Measurements from ENCODE around the gene GRAMD1B.

DNA sequence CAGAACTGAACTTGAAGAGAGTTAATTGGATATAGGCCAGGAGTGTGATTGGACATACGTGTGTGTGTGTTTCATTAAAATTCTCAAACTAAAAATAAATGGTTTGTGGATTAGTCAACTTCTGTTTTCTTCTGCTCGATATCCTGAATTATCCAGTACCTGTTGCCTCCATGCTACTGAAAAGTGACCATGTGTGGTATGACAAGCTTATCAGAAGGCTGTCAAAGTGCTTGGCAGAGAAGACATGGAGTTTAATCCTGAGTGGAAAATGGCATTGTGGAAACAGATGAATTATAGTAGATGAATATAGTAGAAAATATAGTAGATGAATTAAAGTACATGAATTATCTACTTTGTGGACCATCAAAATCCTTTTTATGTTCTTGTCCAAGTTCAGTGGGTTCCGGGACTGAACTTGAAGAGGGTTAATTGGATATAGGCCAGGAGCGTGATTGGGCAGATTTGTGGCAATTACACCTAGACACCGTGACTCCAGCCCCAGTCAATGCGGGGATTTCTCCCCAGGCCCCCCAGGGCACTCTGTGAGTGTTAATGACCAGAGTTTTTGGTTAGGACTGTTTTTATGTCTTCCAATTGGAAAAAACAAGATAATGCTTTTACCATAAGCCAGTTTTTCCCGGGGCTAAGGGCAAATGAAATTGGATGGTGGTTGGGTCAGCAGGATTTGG, 30.1 kb downstream of the GRAMD1B start:
- TF ChIP-seq, protein P1, sequence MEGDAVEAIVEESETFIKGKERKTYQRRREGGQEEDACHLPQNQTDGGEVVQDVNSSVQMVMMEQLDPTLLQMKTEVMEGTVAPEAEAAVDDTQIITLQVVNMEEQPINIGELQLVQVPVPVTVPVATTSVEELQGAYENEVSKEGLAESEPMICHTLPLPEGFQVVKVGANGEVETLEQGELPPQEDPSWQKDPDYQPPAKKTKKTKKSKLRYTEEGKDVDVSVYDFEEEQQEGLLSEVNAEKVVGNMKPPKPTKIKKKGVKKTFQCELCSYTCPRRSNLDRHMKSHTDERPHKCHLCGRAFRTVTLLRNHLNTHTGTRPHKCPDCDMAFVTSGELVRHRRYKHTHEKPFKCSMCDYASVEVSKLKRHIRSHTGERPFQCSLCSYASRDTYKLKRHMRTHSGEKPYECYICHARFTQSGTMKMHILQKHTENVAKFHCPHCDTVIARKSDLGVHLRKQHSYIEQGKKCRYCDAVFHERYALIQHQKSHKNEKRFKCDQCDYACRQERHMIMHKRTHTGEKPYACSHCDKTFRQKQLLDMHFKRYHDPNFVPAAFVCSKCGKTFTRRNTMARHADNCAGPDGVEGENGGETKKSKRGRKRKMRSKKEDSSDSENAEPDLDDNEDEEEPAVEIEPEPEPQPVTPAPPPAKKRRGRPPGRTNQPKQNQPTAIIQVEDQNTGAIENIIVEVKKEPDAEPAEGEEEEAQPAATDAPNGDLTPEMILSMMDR (IDR thresholded peaks at IDR 0.05 in 2 of 3, conservative IDR thresholded peaks at IDR 0.05 in 1 of 3; ENCODE audit: borderline replicate concordance in 1 of 3, insufficient read depth in 1 of 3, low read depth in 2 of 3, low read length in 2 of 3): no peak
- TF ChIP-seq EGR1 (IDR thresholded peaks at IDR 0.05; ENCODE audit: low read depth) (no peak), SIN3A (IDR thresholded peaks at IDR 0.05; ENCODE audit: low read depth) (no peak)
